B cell (primary cell): ENCODE measurements around the gene GNAS. TPM values are rescaled to one million over a fixed set of nuclear protein-coding genes. Genes with fewer than 3 reads are reported as not detected.

Source experiments
- ATAC-seq: fragments of 200-7000 bp; cut with Tn5 transposase; one replicate; pipeline ENCODE4 v1.10.0; 2021; ENCODE audit warnings: low read depth, mild to moderate bottlenecking, moderate number of reproducible peaks, moderate library complexity
- CTCF ChIA-PET: fragments of 350-600 bp; sonication (Branson Sonifier 250); formaldehyde crosslinking; loops from one replicate; lab custom pipeline; 2021; ENCODE audit warnings: antibody characterized with exemption, inconsistent platforms; lab: Charles Lee
- POLR2A ChIA-PET: fragments of 350-600 bp; sonication (Branson Sonifier 250); formaldehyde crosslinking; loops from one replicate; lab custom pipeline; 2021; ENCODE audit warnings: antibody characterized with exemption; lab: Charles Lee
- DNase-seq: peaks from one replicate; pipeline ENCODE4 v3.0.0; 2013
- H2AFZ ChIP-seq: 2 replicates; pipeline ENCODE4 v1.6.1; 2012; ENCODE audit warnings: mild to moderate bottlenecking, low read depth, low read length; ENCODE audit not compliant: insufficient read depth, poor library complexity, severe bottlenecking
- H3K27ac ChIP-seq, 2 donors: 1 replicate in 1 of 2; 2 replicates in 1 of 2; pipeline ENCODE4 v1.5.1; 2012 to 2013; ENCODE audit warnings: low read length in 2 of 2, mild to moderate bottlenecking in 2 of 2, moderate library complexity in 1 of 2
- H3K27me3 ChIP-seq, 4 experiments: fragments of 200-600 bp in 1 of 4; sonication (generic) in 1 of 4; replicated peaks in 1 of 4; 1 replicate in 2 of 4; 2 replicates in 2 of 4; pipeline versions ENCODE4 v1.6.1 to v1.7.0; 2013 to 2016; ENCODE audit warnings: low read length in 3 of 4, mild to moderate bottlenecking in 2 of 4, mixed read lengths in 1 of 4, moderate library complexity in 1 of 4; ENCODE audit not compliant: insufficient read depth in 4 of 4, control insufficient read depth in 3 of 4; ENCODE audit errors: control extremely low read depth in 1 of 4
- H3K36me3 ChIP-seq, 2 experiments: replicated peaks in 1 of 2; 1 replicate in 1 of 2; 2 replicates in 1 of 2; pipeline versions ENCODE4 v1.6.1 to v1.7.1; 2013; ENCODE audit warnings: low read length in 1 of 2; ENCODE audit not compliant: insufficient read depth in 2 of 2, control insufficient read depth in 1 of 2; ENCODE audit errors: control extremely low read depth in 1 of 2, extremely low read depth in 1 of 2
- H3K4me1 ChIP-seq, 2 donors: fragments of 200-600 bp in 1 of 2; sonication (generic) in 1 of 2; 1 replicate in 1 of 2; 2 replicates in 1 of 2; pipeline versions ENCODE4 v1.5.1 to v1.6.1; 2013 to 2017; ENCODE audit warnings: low read length in 2 of 2; ENCODE audit not compliant: control insufficient read depth in 2 of 2, insufficient read depth in 2 of 2
- H3K4me2 ChIP-seq: replicated peaks from 2 replicates; pipeline ENCODE3; 2012; ENCODE audit warnings: mild to moderate bottlenecking, low read depth, low read length; ENCODE audit not compliant: poor library complexity, severe bottlenecking
- H3K4me3 ChIP-seq, 5 experiments: fragments of 200-600 bp in 1 of 5; sonication (generic) in 1 of 5; 1 replicate in 3 of 5; 2 replicates in 2 of 5; pipeline versions ENCODE4 v1.5.1 to v1.7.0; 2011 to 2016; ENCODE audit warnings: low read length in 4 of 5, mild to moderate bottlenecking in 4 of 5, low read depth in 2 of 5, control low read depth in 1 of 5, moderate library complexity in 1 of 5; ENCODE audit not compliant: insufficient read depth in 1 of 5; ENCODE audit errors: control extremely low read depth in 1 of 5, extremely low read depth in 1 of 5
- H3K79me2 ChIP-seq: fragments of 200-600 bp; sonication (generic); one replicate; pipeline ENCODE4 v1.6.0; 2016; ENCODE audit warnings: low read length; ENCODE audit not compliant: control insufficient read depth, insufficient read depth
- H3K9ac ChIP-seq: fragments of 200-600 bp; sonication (generic); 2 replicates; pipeline ENCODE4 v1.6.1; 2017; ENCODE audit warnings: mild to moderate bottlenecking, low read length, moderate library complexity
- H3K9me3 ChIP-seq, 3 donors: one replicate each; pipeline versions ENCODE4 v1.6.1 to v1.7.1; 2013; ENCODE audit warnings: low read length in 2 of 3; ENCODE audit not compliant: control insufficient read depth in 2 of 3, insufficient read depth in 1 of 3; ENCODE audit errors: control extremely low read depth in 1 of 3
- H4K20me1 ChIP-seq: 2 replicates; pipeline ENCODE4 v1.6.0; 2012; ENCODE audit warnings: mild to moderate bottlenecking, low read length; ENCODE audit not compliant: insufficient read depth, control insufficient read depth, poor library complexity, severe bottlenecking
- H3K27ac Mint-ChIP-seq: one replicate; pipeline ENCODE4 v1.8.0; 2021; ENCODE audit warnings: mixed read lengths
- H3K27me3 Mint-ChIP-seq: one replicate; pipeline ENCODE4 v1.8.0; 2021; ENCODE audit warnings: mixed read lengths
- H3K4me1 Mint-ChIP-seq: one replicate; pipeline ENCODE4 v1.8.0; 2021; ENCODE audit warnings: mixed read lengths
- H3K4me3 Mint-ChIP-seq: one replicate; pipeline ENCODE4 v1.8.0; 2021; ENCODE audit warnings: mixed read lengths
- H3K9me3 Mint-ChIP-seq: one replicate; pipeline ENCODE4 v1.8.0; 2022; ENCODE audit warnings: mixed read lengths; ENCODE audit not compliant: insufficient read depth
- EZH2 ChIP-seq: IDR thresholded peaks from 2 replicates; pipeline ENCODE4 v1.6.1; 2012; ENCODE audit warnings: borderline replicate concordance, low read depth, mild to moderate bottlenecking, moderate library complexity, low read length; ENCODE audit not compliant: insufficient read depth, poor library complexity, severe bottlenecking
- WGBS: methylation state at CpG from one replicate; pipeline ENCODE4 v1.1.5; 2013; ENCODE audit warnings: missing lambda C conversion rate; ENCODE audit not compliant: insufficient coverage; 5-methylcytosine and 5-hydroxymethylcytosine counted together
- intact Hi-C: fragments of 100-400 bp; cut with micrococcal nuclease; formaldehyde crosslinking; loops from one replicate; pipeline ENCODE4 v1.10.0; 2022
- polyA plus RNA-seq: library from polyadenylated mRNA; depleted of rRNA; stranded (reverse); fragments of >200 nt; gene quantifications from 2 replicates; pipeline ENCODE4 v1.2.3, GENCODE V29; 2012
- total RNA-seq, 2 donors: library from RNA; stranded (reverse); fragments of 120-200 nt in 1 of 2; gene quantifications; 1 replicate in 1 of 2; 2 replicates in 1 of 2; pipeline versions ENCODE4 v1.2.3 to v1.2.4, GENCODE V29; 2013 to 2022
- TF ChIP-seq, protein P1 (sequence below): fragments of 200-600 bp; IDR thresholded peaks from one replicate; pipeline ENCODE4 v1.8.0; 2022; ENCODE audit warnings: antibody characterized with exemption, mild to moderate bottlenecking

The GNAS gene
- total and polyA plus RNA-seq, 2 donors (not counting 1 experiment from before 2014, with no cell fraction given) = 714 to 1,181 TPM

DNA sequence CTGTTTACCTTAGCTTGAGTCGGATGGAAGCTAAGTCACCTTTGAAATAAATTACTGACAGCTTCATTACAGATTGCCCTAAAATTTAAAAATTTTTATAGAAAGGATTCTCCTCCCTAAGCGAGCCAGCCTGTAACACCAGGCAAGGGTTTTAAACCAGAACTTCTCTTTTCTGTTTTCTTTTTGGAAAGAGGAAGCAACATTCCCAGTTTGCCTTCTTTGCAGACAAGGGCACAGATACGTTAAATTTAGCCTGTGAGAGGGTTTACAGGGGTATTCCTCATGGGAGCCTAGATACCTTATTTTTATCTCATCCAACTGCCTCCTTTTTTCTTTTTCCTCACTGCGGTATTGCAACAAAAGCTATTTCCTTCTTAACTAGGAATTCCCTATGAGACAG, 45.0 kb downstream of the GNAS start:
- Histone ChIP-seq H3K9ac (no peak overlapping the region), H4K20me1 (peaks cover 49% of the 10 kb centered on the region), H3K79me2 (peaks cover 100% of the 10 kb centered on the region), H3K27me3 (no peaks in the 10 kb centered on the region), H3K4me3 (no peak overlapping the region), H3K4me1 (peaks cover 40 to 52% of the 10 kb centered on the region in 2 donors), H3K4me2 (no peak overlapping the region), H3K36me3 (peaks cover 0 to 53% of the 10 kb centered on the region in 2 experiments), H2AFZ (no peak overlapping the region), H3K9me3 (no peaks in the 10 kb centered on the region), H3K27ac (peak overlapping the region in 1 of 2 donors; percentile 52)
- intact Hi-C loops = loop anchor here (10.0 kb wide), 1 partner anchor 1283 kb away; no protein-coding TSS in a partner anchor
- Mint-ChIP-seq H3K4me3 (no peak overlapping the region), H3K27ac (no peak overlapping the region), H3K27me3 (no peaks in the 10 kb centered on the region), H3K4me1 (peaks cover 81% of the 10 kb centered on the region), H3K9me3 (no peaks in the 10 kb centered on the region)
- WGBS = no CpG with 5 or more reads among the region's 4 CpGs
- DNase-seq (no peak), ATAC-seq (no peak)
- no peak for TF ChIP-seq EZH2
- TF ChIP-seq, protein P1, sequence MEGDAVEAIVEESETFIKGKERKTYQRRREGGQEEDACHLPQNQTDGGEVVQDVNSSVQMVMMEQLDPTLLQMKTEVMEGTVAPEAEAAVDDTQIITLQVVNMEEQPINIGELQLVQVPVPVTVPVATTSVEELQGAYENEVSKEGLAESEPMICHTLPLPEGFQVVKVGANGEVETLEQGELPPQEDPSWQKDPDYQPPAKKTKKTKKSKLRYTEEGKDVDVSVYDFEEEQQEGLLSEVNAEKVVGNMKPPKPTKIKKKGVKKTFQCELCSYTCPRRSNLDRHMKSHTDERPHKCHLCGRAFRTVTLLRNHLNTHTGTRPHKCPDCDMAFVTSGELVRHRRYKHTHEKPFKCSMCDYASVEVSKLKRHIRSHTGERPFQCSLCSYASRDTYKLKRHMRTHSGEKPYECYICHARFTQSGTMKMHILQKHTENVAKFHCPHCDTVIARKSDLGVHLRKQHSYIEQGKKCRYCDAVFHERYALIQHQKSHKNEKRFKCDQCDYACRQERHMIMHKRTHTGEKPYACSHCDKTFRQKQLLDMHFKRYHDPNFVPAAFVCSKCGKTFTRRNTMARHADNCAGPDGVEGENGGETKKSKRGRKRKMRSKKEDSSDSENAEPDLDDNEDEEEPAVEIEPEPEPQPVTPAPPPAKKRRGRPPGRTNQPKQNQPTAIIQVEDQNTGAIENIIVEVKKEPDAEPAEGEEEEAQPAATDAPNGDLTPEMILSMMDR = no peak
- ChIA-PET POLR2A (interaction anchor here (0.6 kb wide), 1 partner anchor 26 kb away, joined by 3 read pairs; no protein-coding TSS in a partner anchor), CTCF (interaction anchor here (0.8 to 1.3 kb wide), 2 partner anchors 10 to 25 kb away, joined by 3 read pairs; no protein-coding TSS in a partner anchor)

DNA sequence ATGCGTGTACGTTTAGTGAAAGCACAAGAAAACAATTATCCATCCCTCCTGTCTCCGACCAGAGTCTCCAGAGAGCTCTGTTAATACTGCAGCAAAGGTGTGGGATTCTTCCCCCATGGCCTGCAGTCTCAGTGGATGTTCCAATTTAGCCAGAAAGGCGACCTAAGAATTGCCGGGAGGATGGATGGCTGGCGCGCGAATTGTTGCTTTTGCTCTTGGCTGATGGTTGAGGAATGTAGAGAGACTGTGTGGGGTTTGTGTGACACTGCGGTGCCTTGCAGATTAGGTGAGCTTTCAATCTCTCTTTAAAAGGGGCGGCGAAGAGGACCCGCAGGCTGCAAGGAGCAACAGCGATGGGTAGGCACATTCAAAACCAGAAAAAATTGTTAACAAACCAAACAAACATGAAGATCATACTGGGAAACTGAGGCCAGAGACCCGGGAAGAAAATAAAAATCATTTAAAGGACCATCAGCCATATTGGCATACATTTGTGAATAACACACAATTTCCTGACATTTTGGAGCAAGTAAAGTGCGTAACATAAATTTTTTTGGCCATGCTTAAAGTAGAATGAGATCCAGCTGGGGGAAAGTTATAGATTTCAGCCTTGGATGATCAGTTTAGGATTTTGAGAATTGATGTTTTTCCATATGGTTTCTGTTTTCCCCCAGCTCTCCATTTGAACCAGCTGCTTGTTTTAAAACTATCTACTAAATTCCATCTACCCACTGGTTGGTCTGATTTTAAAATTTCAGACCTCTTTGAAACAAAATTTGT, 46.3 kb downstream of the GNAS start:
- Histone ChIP-seq H3K79me2 (peaks cover 100% of the 10 kb centered on the region), H3K9me3 (no peaks in the 10 kb centered on the region), H3K4me1 (peaks cover 33 to 45% of the 10 kb centered on the region in 2 donors), H3K4me3 (no peak overlapping the region), H3K27me3 (no peaks in the 10 kb centered on the region), H4K20me1 (peaks cover 60% of the 10 kb centered on the region), H3K4me2 (no peak overlapping the region), H3K9ac (no peak overlapping the region), H3K36me3 (peaks cover 0 to 63% of the 10 kb centered on the region in 2 experiments), H2AFZ (no peak overlapping the region), H3K27ac (no peak overlapping the region)
- no peaks in the 10 kb centered on the region for H3K9me3 Mint-ChIP-seq
- no peak for ATAC-seq
- intact Hi-C loops = loop anchor here (10.0 kb wide), 1 partner anchor 1284 kb away; no protein-coding TSS in a partner anchor
- WGBS = 100% methylated on average over 8 of the region's 15 CpGs
- H3K4me3 Mint-ChIP-seq = no peak overlapping the region
- POLR2A ChIA-PET = interaction anchor here (0.6 to 0.9 kb wide), 2 partner anchors 8 to 1501 kb away, joined by 3 to 4 read pairs; no protein-coding TSS in a partner anchor
- H3K4me1 Mint-ChIP-seq = peaks cover 79% of the 10 kb centered on the region
- H3K27ac Mint-ChIP-seq = no peak overlapping the region
- H3K27me3 Mint-ChIP-seq = no peaks in the 10 kb centered on the region
- no peak for DNase-seq
- CTCF ChIA-PET = no interaction called here
- TF ChIP-seq EZH2 = no peak
- TF ChIP-seq, protein P1 = no peak
